GM19397 (cell line): ENCODE data around the gene EXOC3L1.
A peak's percentile ranks its signal among the peaks of the same experiment; 100 is the strongest.

Experiments used
- ATAC-seq: cut with Tn5 transposase; IDR thresholded peaks from one replicate; pipeline ENCODE4 v1.9.1; 2021; ENCODE audit warnings: mild to moderate bottlenecking, moderate library complexity; ENCODE audit not compliant: unreplicated experiment

Gene EXOC3L1

DNA sequence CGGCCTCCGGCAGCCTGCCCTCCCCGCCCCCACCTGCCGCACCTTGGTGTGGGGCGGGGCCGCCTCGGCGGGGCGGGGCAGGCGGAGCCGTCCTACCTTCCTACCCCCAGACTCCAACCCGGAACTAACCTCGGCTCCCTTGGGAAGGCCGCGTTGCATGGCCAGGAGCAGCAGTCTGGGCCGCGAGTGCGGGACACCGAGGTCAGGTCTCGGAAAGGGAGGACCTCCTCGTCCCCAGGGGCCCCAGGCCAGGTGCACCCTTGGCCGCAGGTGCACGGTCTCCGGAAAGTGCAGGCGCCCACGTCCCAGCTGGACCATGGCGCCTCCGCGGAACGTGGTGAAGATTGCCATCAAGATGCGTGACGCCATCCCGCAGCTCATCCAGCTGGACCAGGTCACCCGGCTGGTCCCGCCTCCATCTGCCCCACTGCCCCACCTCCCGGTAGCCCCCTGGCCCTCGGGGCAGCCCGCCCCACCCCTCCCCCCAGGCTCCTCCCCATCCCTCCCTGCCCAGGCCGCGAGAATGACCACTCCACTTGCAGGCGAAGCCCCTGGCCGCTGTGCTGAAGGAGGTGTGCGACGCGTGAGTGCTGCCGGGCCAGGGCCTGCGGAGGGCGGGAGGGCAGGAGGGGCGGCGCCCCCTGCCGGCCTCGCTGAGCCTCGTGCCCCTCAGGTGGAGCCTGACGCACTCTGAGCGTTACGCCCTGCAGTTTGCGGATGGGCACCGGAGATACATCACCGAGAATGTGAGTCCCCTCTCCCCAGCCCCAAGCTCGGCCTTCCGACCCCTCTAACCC, 9.3 kb upstream of the EXOC3L1 start, which contains the start of gene ELMO3:
TSS of gene ELMO3 (plus strand) at position 121 of the 797 bp plus-strand sequence. CDS start at position 317, 196 bp downstream.
- ATAC-seq = no peak

DNA sequence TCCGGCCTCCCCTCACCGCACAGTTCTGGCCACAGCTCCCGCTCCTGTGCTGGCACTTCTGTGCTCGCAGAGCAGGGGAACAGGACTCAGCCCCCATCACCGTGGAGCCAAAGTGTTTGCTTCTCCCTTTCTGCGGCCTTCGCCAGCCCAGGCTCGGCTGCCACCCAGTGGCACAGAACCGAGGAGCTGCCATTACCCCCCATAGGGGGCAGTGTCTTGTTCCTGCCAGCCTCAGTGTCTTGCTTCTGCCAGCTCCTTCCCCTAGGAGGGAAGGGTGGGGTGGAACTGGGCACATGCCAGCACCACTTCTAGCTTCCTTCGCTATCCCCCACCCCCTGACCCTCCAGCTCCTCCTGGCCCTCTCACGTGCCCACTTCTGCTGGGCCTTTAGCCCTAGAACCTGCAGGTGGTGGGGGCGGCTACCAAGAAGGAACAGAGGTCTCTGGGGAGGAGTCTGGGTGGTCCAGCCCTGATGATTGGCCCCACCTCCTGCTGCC, 8.3 kb upstream of the EXOC3L1 start:
- no peak for ATAC-seq

DNA sequence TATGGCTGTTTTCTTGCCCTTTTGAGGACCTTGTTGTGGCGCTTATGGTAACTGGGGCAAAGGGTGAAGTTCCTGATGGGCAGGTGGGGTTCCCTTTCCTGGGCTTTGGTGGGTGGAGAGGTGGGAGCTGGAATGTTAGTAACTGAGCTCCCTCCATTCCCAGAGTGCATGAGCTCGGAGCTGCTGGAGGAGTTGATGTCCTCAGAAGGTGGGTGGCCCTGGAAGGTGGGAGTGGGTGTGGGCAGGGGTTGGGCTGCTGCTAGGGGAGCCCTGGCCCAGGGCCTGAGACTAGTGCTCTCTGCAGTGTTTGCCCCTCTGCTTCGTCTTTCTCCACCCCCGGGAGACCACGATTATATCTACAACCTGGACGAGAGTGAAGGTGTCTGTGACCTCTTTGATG, 7.8 kb upstream of the EXOC3L1 start:
- no peak for ATAC-seq

DNA sequence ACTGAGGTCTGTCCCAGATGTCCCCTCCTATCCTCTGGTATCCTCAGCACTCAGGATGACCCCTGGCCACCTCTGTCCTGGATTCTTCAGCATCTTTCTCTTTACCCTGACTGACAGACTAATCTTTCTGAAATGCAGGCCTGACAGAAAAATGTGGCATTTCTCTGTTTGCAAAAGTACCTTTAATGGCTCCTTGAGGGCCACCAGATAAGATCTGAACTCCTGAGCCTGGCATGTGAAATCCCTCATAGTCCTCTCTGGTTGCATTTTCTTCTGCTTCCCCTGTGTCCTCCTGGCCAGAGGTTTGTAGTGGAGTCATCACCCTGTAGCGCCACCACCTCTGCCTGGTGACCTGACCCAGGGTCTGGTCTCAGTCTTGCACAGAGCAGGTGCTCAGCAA, 6.9 kb upstream of the EXOC3L1 start:
- ATAC-seq = no peak

DNA sequence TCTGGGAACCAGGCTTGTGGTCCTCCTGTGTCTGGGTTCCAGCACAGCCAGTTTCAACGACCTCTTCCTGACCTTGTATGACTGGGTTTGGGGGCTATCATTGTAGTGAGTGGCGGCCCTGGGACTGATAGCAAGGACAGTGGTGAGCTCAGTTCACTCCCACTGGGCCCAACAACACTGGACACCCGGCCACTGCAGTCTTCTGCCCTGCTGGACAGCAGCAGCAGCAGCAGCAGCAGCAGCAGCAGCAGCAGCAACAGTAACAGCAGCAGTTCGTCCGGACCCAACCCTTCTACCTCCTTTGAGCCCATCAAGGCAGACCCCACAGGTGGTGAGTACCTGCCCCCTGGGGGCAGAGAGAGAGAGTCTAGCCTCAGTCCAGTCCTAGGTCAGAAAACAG, 5.7 kb upstream of the EXOC3L1 start:
- no peak for ATAC-seq

DNA sequence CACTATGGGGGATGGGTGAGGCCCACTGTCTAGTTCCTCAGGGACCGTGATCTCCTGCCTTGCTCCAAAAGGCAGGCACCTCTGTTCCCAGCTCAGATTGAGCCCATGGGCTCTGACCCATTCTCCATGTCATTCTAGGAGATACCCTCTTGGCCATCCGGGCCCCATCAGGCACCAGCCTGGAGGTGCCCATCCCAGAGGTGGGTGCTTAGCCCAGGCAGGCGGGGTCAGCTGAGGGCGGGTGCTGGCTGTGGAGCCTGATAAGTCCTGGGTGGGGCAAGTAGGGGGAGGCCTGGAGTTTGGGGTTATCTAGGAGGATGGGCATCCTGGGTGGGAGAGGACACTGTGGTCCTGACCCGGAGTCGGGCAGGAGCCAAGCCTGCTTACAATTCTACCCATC, 4.3 kb upstream of the EXOC3L1 start:
- ATAC-seq = no peak

DNA sequence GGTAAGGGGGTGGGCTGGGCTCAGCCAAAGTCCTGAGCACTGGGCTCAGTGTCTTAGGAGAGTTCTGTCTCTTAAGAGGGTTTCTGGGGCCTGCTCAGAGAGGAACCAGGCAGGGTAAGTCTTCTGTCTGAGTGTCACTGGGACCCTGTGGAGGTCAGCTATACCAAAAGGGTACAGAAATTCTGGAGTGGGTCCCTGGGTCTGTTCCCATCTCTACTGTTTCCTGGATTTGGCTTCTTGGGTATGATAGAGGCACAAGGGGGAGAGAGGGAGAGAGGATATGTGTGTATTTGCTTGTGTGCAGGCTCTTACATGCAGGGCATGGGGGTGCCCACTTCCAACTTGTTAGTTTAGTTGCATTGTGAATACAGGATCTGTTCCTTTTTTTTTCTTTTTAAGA, 3.6 kb upstream of the EXOC3L1 start:
- ATAC-seq = no peak

DNA sequence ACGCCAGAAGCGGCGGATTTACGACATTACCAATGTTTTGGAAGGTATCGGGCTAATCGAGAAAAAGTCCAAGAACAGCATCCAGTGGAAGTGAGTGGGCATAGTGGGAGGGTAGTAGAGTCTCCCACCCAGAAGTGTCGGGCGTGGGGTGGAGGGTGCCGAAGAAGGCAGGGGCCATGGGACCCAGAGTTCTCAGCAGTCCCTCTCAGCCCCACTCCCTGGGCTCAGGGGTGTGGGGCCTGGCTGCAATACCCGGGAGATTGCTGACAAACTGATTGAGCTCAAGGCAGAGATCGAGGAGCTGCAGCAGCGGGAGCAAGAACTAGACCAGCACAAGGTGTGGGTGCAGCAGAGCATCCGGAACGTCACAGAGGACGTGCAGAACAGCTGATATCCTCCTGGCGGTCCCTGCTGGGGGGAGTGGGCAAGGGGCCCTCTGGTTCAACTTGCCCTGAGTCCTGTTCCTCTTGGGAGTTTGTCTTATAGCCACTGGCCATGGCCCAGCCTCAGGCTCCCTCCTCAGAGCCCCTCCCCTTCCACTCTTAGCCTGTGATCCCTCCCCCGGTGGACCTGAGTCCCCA, 2.9 kb upstream of the EXOC3L1 start:
- ATAC-seq = no peak

DNA sequence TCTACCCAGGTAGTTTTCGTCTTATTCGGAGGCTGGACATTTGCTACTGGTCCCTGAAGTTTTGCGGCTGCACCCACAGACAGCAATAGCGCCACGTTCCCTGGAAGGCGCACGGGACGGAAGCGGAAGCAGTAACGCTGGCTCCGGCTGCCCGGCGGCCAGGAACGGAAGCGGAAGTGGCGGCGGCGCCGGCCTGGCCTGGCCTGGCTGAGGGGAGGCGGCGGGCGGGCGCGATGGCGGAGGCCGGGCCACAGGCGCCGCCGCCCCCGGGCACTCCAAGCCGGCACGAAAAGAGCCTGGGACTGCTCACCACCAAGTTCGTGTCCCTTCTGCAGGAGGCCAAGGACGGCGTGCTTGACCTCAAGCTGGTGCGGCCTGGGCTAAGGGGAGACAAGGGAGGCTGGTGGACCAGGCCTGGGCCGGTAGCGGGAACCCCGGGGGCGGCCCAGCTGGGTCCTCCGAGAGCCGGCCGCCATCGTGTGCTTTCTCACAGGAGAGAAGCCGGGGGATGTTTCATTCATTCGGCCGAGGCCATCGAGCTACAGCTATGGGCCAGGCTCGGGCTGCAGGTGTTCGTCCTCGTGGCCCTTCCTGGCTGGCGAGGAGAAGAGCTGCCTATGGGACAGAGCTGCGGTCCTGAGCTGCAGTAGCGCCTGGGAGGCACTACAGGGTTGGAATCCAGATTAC, 2.2 kb upstream of the EXOC3L1 start, which contains the start of gene E2F4:
TSS of gene E2F4 (plus strand) at position 161 of the 687 bp plus-strand sequence. CDS start at position 234, 73 bp downstream.
- ATAC-seq = peak; percentile 91

DNA sequence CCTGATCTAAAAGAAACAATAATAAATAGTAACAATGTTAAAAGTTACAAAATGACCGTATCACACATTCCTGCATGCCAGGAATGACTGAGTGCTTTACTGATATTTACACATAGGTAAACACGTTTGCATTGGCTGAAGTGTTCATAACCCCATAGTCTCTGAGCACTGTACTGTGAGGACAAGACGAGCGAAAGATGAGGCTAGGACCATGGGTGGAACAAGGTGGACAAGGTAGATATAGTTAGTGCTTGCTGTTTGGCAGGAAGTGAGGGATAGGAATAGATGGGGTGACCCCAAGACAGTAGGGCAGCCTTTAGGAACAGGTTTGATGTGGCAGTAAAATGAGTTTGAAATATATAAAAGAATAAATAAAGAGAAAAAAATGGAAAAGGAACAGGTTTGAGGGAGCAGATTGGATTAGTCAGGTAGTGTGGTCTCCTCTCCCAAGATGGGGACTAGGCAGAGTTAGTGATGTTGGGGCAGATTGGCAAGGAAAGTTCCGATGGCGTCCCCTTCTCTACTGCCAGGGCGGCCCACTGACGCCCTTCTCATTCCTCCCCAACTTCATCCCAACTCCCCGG, 1.6 kb upstream of the EXOC3L1 start:
- ATAC-seq = no peak

DNA sequence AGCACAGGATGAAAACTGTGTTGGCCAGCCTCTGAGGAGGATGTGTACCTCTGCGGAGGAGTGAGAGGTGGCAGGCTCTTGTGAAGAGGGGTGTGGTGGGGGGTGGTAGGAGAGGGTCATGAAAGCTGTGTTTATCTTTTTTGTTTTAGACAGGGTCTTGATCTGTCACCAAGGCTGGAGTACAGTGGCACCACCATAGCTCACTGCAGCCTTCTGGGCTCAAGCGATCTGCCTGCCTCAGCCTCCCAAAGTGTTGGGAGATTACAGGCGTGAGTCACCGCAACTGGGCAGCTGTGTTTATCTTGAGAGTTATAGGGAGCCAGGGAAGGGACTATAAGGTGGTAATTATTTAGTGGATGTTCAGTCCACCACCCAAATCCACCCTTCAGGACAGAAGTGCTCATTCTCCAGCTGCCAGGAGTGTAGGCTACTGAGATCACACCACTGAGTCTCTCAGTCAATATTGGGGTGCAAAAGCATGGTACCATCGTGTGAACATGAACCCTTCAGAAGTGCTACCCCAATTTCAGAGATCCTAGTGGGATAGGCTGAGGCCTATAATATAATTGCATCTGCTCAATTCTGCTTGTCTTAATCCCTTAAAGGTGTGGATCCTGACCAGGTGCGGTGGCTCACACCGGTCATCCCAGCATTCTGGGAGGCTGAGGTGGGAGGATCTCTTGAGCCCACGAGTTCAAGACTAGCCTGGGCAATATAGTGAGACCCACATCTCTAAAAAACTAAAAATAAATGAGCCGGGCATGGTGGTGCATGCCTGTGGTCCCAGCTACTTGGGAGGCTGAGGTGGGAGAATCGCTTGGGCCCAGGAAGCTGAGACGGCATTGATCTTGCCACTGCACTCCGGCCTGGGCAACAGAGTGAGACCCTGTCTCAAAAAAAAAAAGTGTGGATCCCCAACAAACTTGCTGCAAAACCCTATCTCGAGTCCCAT, 788 bp upstream of the EXOC3L1 start:
- no peak for ATAC-seq

DNA sequence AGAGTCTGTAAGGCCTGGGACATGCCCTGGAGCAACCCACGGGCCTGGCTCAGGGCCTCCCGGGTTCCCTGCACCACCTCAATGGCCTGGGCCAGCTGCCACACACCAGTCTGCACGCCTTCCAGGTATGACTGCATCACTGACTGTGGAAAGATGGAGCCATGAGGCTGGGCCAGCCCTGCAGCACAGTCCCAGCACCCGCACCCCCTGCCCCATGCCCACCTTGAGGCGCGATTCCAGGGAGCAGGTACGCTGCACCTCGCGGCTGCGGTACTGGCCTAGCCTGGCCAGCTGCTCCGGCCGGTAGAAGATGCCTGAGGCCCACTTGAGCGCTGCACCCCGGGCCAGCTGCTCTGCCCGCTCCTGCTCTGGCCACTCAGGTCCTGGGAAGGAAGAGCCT, 1.1 kb downstream of the EXOC3L1 start:
- ATAC-seq = no peak

DNA sequence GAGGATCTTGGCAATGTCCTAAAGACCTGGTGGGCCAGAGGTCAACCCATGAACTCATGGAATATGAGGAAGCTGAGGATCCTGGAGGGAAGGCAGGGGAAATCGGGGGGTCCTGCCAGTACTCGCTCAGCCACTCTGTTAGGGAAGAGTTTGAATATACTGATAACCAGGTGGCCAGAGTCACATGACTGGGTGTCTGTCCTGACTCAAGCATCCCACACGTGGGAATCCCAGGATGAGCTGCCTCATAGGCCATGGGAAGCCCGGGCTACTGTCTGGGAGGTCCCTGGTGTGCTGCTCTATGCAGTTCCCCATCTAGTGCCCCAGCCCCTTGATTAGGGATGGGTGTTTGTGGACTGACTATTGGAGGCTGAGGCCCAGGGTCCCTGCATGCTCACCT, 1.6 kb downstream of the EXOC3L1 start:
- ATAC-seq = no peak

DNA sequence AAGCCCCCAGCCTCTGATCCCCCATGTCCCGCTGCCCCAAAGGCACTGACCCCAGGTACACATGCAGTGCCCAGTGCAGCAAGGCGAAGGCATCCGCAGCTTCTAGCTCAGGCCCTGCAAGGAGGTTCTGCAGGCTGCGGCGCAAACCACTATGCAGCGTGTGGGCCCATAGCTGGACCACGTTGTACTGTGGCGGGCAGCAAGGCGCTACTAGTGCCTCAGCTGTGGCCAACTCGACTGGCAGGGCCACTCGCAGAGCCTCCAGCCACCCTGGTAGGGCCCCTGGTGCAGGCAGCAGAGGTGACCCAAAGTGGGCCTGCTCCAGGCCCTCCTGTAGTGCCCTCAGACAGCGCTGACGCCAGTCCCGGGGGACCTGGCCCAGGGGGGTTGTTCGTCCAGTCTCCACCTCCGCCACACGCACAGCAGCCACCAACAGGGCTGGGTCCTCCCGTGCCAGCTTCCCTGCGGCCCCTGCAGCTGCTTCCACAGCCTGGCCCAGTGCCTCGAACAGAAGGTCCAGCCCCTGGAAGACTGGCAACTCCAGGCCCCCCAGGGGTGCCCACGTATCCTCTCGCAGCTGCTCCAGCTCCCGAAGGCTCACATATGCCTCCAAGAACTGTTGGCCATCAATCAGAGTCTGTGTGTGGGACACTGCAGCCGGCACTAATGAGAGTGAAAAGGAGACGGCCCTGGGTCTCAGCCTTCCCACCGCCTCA, 2.6 kb downstream of the EXOC3L1 start:
- ATAC-seq = no peak

DNA sequence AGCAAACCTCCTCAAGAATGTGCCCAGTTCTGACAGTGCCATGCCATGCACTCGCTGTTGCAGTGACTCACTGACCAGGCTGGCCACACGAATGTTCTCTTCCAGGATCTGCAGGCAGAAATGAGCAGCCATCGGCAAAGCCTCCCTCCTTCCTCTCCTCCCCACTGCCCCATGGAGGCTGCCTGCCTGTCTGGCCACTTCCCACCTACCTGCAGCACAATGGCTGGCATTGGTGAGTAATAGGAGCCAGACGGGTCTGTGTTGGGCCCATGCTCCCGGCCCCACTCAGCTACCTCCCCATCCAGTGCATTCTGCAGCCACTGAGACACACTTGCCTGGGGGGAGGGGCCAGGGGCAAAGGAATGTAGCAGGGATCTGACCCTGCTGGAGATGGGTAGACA, 3.4 kb downstream of the EXOC3L1 start:
- no peak for ATAC-seq

DNA sequence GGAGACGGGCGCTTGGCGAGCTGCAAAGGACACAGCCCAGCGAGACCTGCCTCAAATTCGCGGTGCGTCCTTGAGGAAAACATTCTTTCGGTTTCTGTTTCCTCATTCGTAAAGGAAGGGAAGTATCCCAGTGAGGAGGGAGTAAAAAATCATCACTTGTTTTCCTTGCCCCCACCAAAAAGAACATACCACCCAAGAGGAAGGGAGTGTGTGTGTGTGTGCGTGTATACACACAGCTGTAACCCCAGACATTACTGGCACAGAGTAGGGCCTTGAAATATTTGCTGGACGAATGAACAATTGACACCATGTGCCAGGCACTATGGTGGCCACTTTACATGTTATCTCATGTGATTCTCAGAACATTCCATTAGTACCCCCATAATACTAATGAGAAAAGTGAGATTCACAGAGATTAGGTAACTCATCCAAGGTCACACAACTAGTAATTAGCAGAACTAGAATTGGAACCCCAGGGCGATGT, 4.2 kb downstream of the EXOC3L1 start:
- ATAC-seq = no peak

DNA sequence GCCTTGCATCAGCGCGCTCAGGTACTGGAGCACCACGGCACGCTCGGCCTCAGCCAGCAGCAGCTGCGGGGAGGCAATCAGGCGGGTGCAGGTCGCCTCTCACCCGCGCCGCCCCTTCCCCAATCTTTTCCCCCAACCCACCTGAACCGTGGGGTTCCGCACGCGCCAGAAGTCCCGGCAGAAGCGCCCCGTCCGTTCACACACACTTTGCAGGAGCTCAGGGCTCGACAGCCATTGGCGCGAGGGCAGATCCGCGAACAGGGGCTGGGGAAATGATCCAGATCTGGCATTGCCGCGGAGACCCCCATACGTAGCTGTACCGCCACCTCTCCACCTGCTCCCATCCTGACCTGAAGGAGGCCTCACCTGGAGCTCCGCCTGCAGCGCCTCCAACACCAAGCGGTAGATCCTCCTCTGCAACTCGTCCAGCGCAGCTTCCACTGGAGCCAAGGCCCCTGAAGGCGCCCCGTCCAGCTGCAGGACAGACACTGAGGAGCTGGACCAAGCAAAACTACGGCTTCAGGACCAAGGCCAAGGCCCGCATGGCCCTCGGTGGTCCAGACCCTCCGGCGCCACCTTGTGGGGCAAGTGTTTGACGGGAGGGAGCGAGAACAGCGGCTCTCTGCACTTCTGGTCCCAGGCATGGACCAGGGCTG, 4.8 kb downstream of the EXOC3L1 start:
- no peak for ATAC-seq

DNA sequence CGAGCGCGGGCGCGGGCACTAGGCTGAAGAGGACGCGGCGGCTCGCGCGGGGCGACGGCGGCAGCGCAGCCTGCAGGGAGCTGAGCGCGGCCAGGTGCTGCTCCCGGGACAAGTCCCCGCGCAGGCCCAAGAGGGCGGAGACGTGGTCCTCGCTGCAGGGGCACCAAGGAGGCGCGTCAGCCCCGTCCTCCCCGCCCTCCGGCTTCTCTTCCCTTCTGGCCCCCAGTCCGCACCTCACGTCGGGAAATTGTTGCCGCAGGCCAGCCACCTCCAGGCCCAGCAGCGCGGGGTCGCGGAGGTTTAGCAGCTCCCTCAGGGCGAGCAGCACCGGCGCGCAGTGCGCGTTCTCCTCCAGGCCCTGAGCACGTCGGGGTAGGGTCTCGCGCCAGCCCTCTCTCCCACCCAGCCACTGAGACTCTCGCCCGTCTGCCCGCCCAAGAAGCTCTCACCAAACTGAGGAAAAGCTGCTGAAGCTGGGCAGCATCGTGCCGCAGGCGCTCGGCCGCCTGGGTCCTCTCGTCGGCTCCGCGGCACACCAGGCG, 5.4 kb downstream of the EXOC3L1 start:
- peak; percentile 9 for ATAC-seq
